DLD1 (cell line): ENCODE results near the gene IFNG-AS1.

Experiments used
- in situ Hi-C: cut with HindIII; loops from 2 replicates; pipeline ENCODE4 v1.10.0; 2017; ENCODE audit warnings: low sequenced_read_pairs

The IFNG-AS1 gene

DNA sequence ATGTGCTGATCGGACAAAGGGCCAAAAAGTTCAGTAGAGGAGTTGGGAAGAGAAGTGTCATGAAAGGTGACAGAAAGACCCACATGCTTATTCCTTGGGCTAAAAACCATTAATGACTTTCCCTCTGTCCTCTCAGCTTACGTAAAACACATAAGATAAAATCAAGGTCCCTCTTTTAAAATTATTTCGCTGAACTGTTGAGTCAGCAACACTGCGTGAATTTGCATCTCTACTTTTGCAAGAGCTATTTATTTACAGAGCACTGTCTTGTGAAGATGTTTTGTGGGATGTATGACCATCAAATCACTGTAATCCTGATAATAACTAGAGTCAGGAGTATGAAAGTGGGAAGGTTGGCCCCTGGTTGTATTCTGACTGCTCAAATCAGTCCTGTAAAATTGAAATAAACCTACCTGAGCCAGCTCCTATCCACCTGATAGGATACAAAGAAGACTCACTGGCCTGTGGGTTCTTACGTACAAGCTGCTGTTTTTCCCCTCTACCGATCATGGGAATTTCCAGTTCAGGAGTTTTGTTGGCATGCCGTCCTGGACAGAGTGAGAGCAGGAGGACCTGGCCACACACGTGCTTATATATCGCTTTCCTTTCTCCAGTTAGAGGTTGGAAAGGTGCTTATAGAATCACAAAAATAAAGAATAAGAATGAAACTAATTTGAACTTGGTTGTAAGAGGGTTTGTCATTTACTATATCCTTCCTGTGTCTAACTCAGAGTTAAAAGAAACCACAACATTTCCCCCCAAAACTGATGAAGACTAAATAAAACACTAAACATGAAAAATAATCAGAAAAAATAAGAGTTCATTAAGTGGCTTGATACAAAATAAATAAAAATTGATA lies 42.9 kb downstream of the IFNG-AS1 start:
- in situ Hi-C loops = no loop called here

DNA sequence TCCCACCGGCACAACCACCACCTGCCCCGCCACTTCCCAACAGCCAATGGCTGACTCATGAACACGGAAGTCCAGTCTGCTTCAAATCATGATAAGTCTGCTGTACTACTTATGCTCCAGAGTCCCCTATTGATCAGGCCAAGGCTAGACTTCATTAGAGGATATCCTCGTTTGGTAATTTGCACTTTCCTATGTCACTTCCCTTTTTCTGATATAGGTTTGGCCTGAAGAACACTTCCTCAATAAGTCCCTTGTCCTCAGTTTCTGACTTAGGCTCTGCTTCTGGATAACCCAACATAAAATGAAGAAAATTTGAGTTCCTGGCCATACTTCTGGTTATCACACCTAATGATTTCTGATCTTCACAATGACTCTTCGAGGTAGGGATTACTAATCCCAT lies 45.3 kb downstream of the IFNG-AS1 start:
- in situ Hi-C loops = no loop called here

DNA sequence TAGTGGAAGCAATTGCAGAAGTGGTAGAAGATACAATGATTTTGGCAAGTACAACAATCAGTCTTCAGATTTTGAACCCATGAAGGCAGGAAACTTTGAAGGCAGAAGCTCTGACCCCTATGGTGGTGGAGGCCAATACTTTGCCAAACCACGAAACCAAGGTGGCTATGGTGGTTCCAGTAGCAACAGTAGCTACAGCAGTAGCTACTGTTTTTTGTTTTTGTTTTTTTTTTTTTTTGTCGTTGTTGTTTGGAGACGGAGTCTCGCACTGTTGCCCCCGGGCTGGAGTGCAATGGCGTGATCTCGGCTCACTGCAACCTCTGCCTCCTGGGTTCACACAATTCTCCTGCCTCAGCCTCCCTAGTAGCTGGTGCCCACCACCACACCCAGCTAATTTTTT lies 47.4 kb downstream of the IFNG-AS1 start:
- in situ Hi-C loops = no loop called here

DNA sequence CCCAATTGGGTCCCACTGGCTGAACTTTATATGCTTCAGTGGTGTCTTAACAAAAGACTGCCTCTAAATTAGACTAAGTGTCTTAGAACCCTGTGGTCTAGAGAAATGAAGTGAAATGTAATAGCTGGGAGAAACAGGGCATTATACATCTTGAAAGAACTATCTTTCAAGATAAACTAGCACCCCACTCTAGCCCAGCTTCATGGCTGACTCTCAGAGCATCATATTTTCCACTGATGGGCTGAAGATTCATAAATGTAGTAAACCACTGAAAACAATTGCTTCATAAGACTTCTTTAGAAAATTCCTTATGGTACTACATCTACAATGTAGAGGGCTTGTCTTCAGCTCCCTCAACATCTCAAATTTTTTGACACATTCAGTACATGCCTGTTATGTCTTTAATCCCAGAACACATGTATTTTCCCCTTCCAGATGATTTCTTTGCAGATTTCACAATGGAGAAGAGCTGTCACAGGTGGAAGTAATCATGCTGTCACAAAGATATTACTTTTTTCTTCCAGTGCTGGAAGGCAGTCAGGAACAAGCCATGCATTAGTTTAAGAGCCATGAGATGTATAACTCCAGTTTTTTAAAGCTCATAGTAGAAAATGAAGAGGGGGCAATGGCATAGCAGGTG lies 48.5 kb downstream of the IFNG-AS1 start:
- in situ Hi-C loops = no loop called here

DNA sequence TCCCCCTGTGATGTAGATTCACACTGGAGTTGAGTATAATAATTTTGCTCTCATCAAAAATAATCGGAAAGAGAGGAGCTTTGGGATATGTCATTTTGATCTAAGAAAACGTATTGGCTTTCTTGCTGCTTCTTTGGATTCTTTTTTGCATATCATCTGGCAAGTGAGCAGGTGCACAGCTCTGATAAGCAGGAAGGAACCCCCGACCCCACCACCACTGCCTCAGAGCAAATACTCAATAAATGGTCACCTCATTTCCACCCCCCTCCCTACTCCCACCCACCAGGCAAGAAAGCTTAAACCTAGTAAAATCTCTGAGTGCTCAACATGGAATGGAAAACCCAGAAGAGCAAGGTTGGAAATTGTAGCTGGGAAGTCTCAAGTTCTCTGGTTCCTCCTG lies 49.4 kb downstream of the IFNG-AS1 start:
- in situ Hi-C loops = no loop called here

DNA sequence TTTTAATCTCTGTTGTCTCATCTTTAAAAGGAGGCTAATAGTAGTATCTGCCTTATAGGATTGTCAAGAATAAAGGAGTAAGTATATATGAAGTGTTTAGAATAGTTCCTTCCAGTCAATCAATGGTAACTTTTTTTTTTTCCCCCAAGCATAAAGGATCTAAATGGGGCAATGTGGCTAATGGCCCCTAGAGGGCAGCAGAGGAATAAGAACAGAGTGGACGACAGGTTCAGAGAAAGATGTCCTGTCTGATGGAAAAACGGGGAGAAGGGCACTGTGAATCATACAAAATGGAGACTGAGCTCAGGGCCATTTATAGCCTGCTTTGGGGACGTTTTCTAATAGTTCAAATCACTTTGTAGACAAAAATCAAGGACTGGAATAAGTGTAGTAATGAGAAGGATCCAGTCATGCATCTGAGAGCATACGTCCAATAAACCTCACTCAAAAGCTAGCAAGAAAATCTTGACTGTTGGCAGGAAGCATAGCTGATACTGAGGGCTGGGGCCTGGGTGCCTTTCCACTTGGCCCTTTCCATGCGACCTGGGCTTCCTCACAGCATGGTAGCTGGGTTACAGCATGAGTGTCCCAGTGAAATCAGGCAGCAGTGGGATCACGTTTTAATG lies 51.3 kb downstream of the IFNG-AS1 start:
- in situ Hi-C loops = no loop called here

DNA sequence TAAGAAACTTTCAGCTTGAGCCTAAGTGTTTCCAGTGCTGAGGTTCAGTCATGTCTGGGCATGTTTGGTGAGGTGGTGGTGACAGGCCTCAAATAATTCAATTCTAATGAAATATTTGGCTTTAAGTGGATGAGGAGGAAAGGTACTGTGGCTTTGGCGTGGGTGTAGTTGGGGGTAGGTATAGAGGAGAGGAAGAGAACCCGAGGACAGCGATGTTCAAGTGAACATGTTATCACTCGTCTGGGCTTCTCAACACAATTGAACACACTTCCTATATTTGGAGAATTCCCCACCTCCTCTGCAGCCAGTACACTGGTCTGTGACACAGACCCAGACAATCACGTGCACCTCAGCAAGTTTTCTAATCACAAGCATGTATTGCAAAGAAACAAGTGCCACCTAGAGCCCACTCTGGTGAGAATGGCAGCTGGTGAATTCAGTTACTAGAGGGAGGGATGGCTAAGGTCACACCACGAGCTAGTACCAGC lies 53.0 kb downstream of the IFNG-AS1 start:
- in situ Hi-C loops = no loop called here

DNA sequence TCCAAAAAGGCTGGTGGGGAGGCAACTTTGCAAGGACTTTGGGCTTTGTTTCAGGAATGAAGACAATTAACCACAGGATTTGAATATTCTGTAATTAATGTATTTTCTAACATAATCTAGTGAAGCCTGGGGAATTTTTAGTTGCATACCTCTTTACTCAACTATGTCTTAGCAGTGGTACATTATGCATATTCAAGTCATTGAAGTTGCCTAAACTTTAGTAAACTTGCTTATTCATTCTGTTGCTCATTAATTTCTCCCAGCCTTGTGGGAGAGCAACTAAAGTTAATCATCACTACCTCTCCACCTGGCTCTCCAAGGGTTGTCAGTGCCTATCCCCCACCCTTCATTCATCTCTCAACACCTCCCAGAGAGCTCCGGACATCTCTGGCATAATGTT lies 54.2 kb downstream of the IFNG-AS1 start:
- in situ Hi-C loops = no loop called here

DNA sequence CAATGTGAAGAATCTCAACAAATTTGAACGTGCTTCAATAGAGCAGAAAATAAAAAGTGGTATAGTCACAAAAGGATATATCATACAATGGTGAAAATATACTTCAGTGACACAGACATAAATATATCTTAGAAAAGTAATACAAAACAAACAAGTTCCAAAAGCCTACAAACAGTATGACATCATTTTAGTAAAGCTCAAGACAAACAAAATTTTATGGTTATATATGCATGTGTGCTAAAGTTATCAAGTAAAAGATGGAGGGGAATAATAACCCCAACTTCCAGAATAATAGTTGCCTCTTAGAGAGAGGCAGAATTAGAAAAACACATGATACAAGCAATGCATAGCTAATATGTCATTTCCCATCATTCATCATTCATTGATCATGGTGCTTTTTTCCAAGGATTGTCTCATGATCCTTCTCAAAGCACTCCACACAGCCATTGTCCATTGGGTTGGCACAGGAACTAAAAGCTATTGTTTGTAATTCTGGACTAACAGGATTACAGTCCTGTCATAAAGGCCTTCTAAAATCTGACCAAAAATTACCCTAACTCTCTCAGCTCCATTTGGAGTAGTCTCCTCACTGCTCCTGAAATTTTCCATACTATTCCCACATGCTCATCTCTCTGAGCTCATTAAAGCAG lies 59.5 kb downstream of the IFNG-AS1 start:
- in situ Hi-C loops = no loop called here

DNA sequence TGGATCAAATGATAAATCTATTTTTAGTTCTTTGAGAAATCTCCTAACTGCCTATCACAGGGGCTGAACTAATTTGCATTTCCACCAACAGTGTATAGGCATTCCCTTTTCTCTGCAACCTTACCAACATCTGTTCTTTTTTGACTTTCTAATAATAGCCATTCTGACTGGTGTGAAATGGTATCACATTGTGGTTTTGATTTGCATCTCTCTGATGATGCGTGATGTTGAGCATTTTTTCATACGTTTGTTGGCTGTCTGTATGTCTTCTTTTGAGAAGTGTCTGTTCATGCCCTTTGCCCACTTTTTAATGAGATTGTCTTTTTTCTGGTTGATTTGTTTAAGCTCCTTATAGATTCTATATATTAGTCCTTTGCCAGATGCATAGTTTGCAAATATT lies 67.1 kb downstream of the IFNG-AS1 start:
- in situ Hi-C loops = no loop called here

DNA sequence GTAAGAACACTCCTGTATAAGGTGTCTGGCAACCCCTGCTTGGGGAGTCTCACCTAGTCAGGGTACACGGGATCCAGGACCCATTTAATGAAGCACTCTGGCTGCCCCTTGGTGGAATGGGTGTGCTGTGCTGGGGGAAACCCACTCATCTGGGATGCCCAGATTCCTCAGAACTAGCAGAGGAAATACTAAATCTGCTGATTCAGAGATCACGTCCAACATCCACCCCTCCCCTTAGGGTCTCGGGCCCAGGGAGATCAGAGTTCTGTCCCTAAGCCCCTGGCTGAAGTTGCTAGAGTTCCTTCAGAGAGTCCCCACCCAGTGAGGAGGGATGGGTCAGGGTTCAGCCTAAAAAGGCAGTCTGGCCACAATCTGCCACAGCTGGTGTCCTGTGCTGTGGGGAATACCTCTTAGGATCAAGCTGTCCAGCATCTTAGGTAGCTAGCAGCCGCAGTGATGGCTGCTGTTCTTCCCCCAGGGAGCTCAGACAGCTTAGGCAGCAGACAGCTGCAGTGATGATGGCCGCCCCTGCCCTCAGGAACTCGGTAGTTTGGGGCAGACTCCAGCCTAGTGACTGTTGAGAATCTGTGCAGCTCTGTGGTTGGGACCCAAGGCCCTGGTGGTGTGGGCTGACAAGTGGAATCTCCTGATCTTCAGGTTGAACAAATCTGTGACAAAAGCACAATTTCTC lies 74.8 kb downstream of the IFNG-AS1 start:
- in situ Hi-C loops = no loop called here

DNA sequence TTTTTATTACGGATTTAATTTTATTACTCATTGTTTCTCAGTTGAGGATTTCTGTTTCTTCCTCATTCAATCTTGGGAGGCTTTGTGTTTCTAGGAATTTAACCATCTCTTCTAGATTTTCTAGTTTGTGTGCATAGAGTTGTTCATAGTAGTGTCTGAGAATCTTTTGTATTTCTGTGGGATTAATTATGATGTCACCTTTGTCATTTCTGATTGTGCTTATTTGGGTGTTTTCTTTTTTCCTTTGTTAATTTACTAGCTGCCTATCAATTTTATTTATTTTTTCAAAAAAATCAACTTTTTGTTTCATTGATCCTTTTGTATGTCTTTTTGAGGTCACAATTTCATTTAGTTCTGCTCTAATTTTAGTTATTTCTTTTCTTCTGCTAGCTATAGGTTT lies 75.9 kb downstream of the IFNG-AS1 start:
- in situ Hi-C loops = no loop called here

DNA sequence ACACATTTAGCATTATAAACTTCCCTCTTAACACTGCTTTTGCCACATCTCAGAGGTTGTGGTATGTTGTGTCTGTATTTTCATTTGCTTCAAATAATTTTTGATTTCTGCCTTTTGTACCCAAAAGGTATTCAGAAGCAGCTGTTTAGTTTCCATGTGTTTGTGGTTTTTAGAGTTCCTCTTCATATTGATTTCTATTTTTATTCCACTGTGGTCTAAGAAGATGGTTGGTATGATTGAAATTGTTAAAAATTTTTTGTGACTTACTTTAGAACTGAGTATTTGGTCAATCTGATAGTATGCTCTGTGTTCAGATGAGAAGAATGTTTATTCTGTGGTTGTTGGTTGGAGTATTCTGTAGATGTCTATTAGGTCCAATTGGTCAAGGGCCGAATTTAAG lies 76.4 kb downstream of the IFNG-AS1 start:
- in situ Hi-C loops = no loop called here

DNA sequence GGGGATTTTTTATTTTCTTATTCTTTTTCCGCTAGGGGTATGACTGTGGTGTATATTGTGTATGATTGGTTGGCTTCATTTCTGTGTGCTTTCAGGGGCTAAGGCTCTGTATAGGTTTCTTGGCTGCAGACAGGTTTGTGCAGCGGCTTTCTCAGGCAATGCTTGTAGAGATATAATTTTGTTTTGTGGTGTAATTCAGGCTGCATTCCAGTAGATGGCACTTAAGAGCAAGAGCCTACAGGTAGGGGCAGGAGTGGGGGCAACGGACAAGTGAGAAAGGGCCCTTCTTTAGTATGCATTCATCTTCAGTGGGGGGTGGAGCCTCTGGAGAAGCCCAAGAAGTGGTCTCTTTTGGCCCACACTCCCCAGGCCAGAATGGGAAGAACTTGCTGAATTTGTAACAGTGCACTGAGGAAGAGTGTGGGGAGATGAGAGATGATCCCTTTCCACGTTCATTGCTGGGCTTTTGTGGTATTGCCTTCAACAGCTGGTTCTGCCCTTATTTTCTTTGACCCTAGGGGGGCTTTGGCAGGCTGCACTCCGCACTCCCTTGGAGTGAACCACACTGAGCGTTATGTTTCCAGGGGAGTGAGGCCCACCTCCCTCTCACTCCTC lies 78.6 kb downstream of the IFNG-AS1 start:
- in situ Hi-C loops = no loop called here

DNA sequence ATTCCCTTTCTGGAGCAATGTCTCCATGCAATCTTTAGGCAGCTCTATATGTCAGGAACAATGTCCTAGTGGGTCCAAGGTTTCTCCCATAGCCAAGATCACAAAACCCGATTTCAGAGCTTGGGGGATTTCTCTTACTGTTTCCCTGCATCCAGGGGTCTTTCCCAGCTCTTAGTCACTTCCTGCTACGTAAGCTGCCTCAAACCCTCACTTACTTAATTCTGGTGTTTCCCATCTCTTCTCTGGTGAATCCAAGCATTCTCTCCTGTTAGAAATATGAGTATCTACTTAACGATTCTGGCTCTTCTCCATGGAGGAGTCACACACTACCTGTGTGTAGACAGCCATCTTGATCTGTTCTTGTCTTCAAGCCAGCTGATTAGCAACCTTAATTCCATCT lies 80.0 kb downstream of the IFNG-AS1 start:
- in situ Hi-C loops = no loop called here
